ENCODE measurements around the gene SLC22A8. TPM values are rescaled to one million over a fixed set of nuclear protein-coding genes. Genes with fewer than 3 reads are reported as not detected.
"Not testable (repeated sequence)": the region's sequence is repeated elsewhere in the genome, so short reads cannot be mapped to it uniquely, and the experiment has no call there.

Gene SLC22A8
- not detected for polyA plus RNA-seq (2012; ENCODE audit: insufficient read depth, insufficient read length, low read depth)

- no peaks in the 10 kb centered on the region for H3K27me3 ChIP-seq
Observed at GRCh38 chr11:63015521-63016215, at the start of gene SLC22A8. Gene SLC22A8, minus strand, starts transcription at chr11:63015841. Its CDS starts 883 bp downstream, at chr11:63014958.

GRCh38 chr11:63046203-63046602 is 30.6 kb upstream of the SLC22A8 start:
- not testable (repeated sequence) for H3K9me3 ChIP-seq; H3K4me3 ChIP-seq (ENCODE audit: low read depth, low read length); H3K4me1 ChIP-seq; H3K36me3 ChIP-seq; DNase-seq; H3K27me3 ChIP-seq

More at GRCh38 chr11:63015521-63016215, at the start of gene SLC22A8:
- H3K4me1 ChIP-seq: peaks cover 26% of the 10 kb centered on the region
- H3K9me3 ChIP-seq: no peaks in the 10 kb centered on the region
- no peaks in the 10 kb centered on the region for H3K36me3 ChIP-seq
- no peak for TF ChIP-seq CTCF (IDR thresholded peaks at IDR 0.05; ENCODE audit: low read depth, low read length)
- no peak within 1 kb of the TSS for H3K4me3 ChIP-seq (ENCODE audit: low read depth, low read length)
- DNase-seq: no peak

GRCh38 chr11:63042596-63042995 is 27.0 kb upstream of the SLC22A8 start:
- no peaks in the 10 kb centered on the region for H3K27me3 ChIP-seq
- no peak for DNase-seq
- H3K4me3 ChIP-seq (ENCODE audit: low read depth, low read length): no peak overlapping the region
- no peak for TF ChIP-seq CTCF (IDR thresholded peaks at IDR 0.05; ENCODE audit: low read depth, low read length)
- no peaks in the 10 kb centered on the region for H3K4me1 ChIP-seq
- H3K9me3 ChIP-seq: no peaks in the 10 kb centered on the region
- no peaks in the 10 kb centered on the region for H3K36me3 ChIP-seq

- no peaks in the 10 kb centered on the region for H3K4me1 ChIP-seq
- no peak for TF ChIP-seq CTCF (IDR thresholded peaks at IDR 0.05; ENCODE audit: low read depth, low read length)
- no peak for DNase-seq
- no peaks in the 10 kb centered on the region for H3K36me3 ChIP-seq
- H3K4me3 ChIP-seq (ENCODE audit: low read depth, low read length): no peak overlapping the region
- H3K9me3 ChIP-seq: no peaks in the 10 kb centered on the region
- no peaks in the 10 kb centered on the region for H3K27me3 ChIP-seq
Observed at GRCh38 chr11:63032457-63032856, 16.8 kb upstream of the SLC22A8 start.

GRCh38 chr11:63023841-63024648 is 8.4 kb upstream of the SLC22A8 start:
- peaks cover 27% of the 10 kb centered on the region for H3K4me1 ChIP-seq
- no peaks in the 10 kb centered on the region for H3K27me3 ChIP-seq
- no peaks in the 10 kb centered on the region for H3K9me3 ChIP-seq
- TF ChIP-seq CTCF (IDR thresholded peaks at IDR 0.05; ENCODE audit: low read depth, low read length): peak; percentile 92
- peak; percentile 83 for DNase-seq
- H3K4me3 ChIP-seq (ENCODE audit: low read depth, low read length): no peak overlapping the region
- no peaks in the 10 kb centered on the region for H3K36me3 ChIP-seq

- DNase-seq: no peak
- no peak for TF ChIP-seq CTCF (IDR thresholded peaks at IDR 0.05; ENCODE audit: low read depth, low read length)
- peaks cover 34% of the 10 kb centered on the region for H3K4me1 ChIP-seq
Observed at GRCh38 chr11:63023222-63023814, 7.7 kb upstream of the SLC22A8 start.

More at GRCh38 chr11:63023222-63023814, 7.7 kb upstream of the SLC22A8 start:
- Histone ChIP-seq H3K36me3 (no peaks in the 10 kb centered on the region), H3K4me3 (ENCODE audit: low read depth, low read length) (no peak overlapping the region), H3K27me3 (no peaks in the 10 kb centered on the region), H3K9me3 (no peaks in the 10 kb centered on the region)

All from BE2C (cell line).